A549 (cell line): ENCODE results near the gene PLXND1. TPM values are rescaled to one million over a fixed set of nuclear protein-coding genes. Genes with fewer than 3 reads are reported as not detected.
A peak's percentile ranks its signal among the peaks of the same experiment; 100 is the strongest.

Source experiments
- ATAC-seq, 2 experiments: fragments of 200-7000 bp in 1 of 2; fragments of >200 bp in 1 of 2; cut with Nextera tagmentation in 1 of 2; cut with Tn5 transposase in 1 of 2; 3 replicates each; pipeline versions ENCODE4 v1.8.0 to v1.9.1; 2018 to 2020; ENCODE audit warnings: mild to moderate bottlenecking in 1 of 2, moderate library complexity in 1 of 2
- CTCF ChIA-PET: fragments of 300-600 bp; sonication (Branson Sonifier 250); formaldehyde crosslinking; extraction: SDS; loops from one replicate; lab custom pipeline; 2021; ENCODE audit warnings: antibody characterized with exemption, inconsistent platforms; lab: Yijun Ruan, JAX
- POLR2A ChIA-PET: fragments of 350-600 bp; formaldehyde crosslinking; extraction: SDS; loops from one replicate; lab custom pipeline; 2021; ENCODE audit warnings: antibody characterized with exemption, inconsistent platforms; lab: Yijun Ruan, JAX
- DNase-seq, 2 experiments: peaks; one replicate each; pipeline versions ENCODE4 v3.0.0 to v3.0.0-alpha.2; 2011 to 2016; ENCODE audit warnings: low read depth in 1 of 2, low spot score in 1 of 2
- FAIRE-seq: peaks from 2 replicates; lab custom pipeline; 2011; peaks lifted over from hg19 to GRCh38; lab: Jason Lieb, UNC
- H3K27ac ChIP-seq, 2 experiments: fragments of >200 bp; sonication (Bioruptor Twin); formaldehyde crosslinking; 3 replicates each; pipeline ENCODE4 v1.5.1; 2016 to 2017
- H3K4me1 ChIP-seq: fragments of >200 bp; sonication (Bioruptor Twin); formaldehyde crosslinking; 3 replicates; pipeline ENCODE4 v1.6.1; 2016
- H3K4me2 ChIP-seq: fragments of >200 bp; sonication (Bioruptor Twin); formaldehyde crosslinking; 3 replicates; pipeline ENCODE4 v1.6.1; 2016
- H3K4me3 ChIP-seq: fragments of >200 bp; sonication (Bioruptor Twin); formaldehyde crosslinking; 3 replicates; pipeline ENCODE4 v1.5.1; 2016
- H3K9me3 ChIP-seq: fragments of >200 bp; sonication (Bioruptor Twin); formaldehyde crosslinking; 3 replicates; pipeline ENCODE4 v1.6.1; 2016
- BCL3 ChIP-seq: fragments of >200 bp; sonication (Bioruptor Twin); formaldehyde crosslinking; IDR thresholded peaks from 3 replicates; pipeline ENCODE4 v1.6.1; 2016
- CTCF ChIP-seq: fragments of >200 bp; sonication (Bioruptor Twin); formaldehyde crosslinking; IDR thresholded peaks from 3 replicates; pipeline ENCODE4 v1.5.1; 2016
- E2F6 ChIP-seq: IDR thresholded peaks from 2 replicates; pipeline ENCODE4 v1.6.1; 2012; ENCODE audit warnings: low read depth, borderline replicate concordance
- FOSL2 ChIP-seq, 2 experiments: fragments of 450-650 bp in 1 of 2; fragments of >200 bp in 1 of 2; sonication (Bioruptor Twin) in 1 of 2; formaldehyde crosslinking; IDR thresholded peaks; 2 replicates each; pipeline versions ENCODE4 v1.5.0 to v1.6.1; 2016 to 2020; ENCODE audit warnings: mild to moderate bottlenecking in 1 of 2, moderate library complexity in 1 of 2
- FOXS1 ChIP-seq: fragments of 250-450 bp; sonication (Bioruptor Pico); IDR thresholded peaks from 2 replicates; pipeline ENCODE4 v1.5.0; 2020; ENCODE audit warnings: mild to moderate bottlenecking, moderate library complexity
- HDAC2 ChIP-seq: fragments of 200-600 bp; sonication (generic); IDR thresholded peaks from 2 replicates; pipeline ENCODE4 v1.6.1; 2016
- HEYL ChIP-seq: fragments of 250-450 bp; sonication (Bioruptor Pico); IDR thresholded peaks from 2 replicates; pipeline ENCODE4 v1.8.0; 2021; ENCODE audit warnings: mild to moderate bottlenecking, moderate library complexity
- HOXB13 ChIP-seq: fragments of 250-450 bp; sonication (Bioruptor Pico); IDR thresholded peaks from 2 replicates; pipeline ENCODE4 v1.5.0; 2020; ENCODE audit warnings: low read depth, mild to moderate bottlenecking, moderate library complexity
- HOXB5 ChIP-seq: fragments of 250-450 bp; sonication (Bioruptor Pico); IDR thresholded peaks from 2 replicates; pipeline ENCODE4 v1.5.0; 2020; ENCODE audit warnings: mild to moderate bottlenecking, moderate library complexity
- KDM1A ChIP-seq: fragments of 200-600 bp; sonication (generic); IDR thresholded peaks from 2 replicates; pipeline ENCODE4 v1.6.1; 2016; ENCODE audit warnings: low read depth, mild to moderate bottlenecking
- MAX ChIP-seq: IDR thresholded peaks from 2 replicates; pipeline ENCODE4 v1.6.1; 2012
- NPAS2 ChIP-seq: fragments of 250-450 bp; sonication (Bioruptor Pico); IDR thresholded peaks from 2 replicates; pipeline ENCODE4 v1.8.0; 2022; ENCODE audit warnings: mild to moderate bottlenecking, moderate library complexity, borderline replicate concordance
- NR3C1 ChIP-seq: fragments of >200 bp; sonication (Bioruptor Twin); formaldehyde crosslinking; IDR thresholded peaks from 3 replicates; pipeline ENCODE4 v1.6.1; 2017
- RAD21 ChIP-seq, 2 experiments: fragments of >200 bp in 1 of 2; sonication (Bioruptor Twin) in 1 of 2; formaldehyde crosslinking in 1 of 2; IDR thresholded peaks in 1 of 2; conservative IDR thresholded peaks in 1 of 2; 2 replicates in 1 of 2; 3 replicates in 1 of 2; pipeline ENCODE4 v1.6.1; 2012 to 2018; ENCODE audit warnings: inconsistent platforms in 1 of 2
- RARB ChIP-seq: fragments of 250-450 bp; sonication (Bioruptor Pico); IDR thresholded peaks from 2 replicates; pipeline ENCODE4 v1.8.0; 2021; ENCODE audit warnings: mild to moderate bottlenecking, moderate library complexity
- RFX5 ChIP-seq: fragments of 450-650 bp; IDR thresholded peaks from 2 replicates; pipeline ENCODE4 v1.7.1; 2014; ENCODE audit warnings: antibody characterized with exemption, mild to moderate bottlenecking, moderate library complexity
- RNF2 ChIP-seq: fragments of 200-600 bp; sonication (generic); IDR thresholded peaks from 2 replicates; pipeline ENCODE4 v1.6.1; 2016; ENCODE audit warnings: low read depth, mild to moderate bottlenecking, antibody characterized with exemption, moderate library complexity, borderline replicate concordance
- SREBF2 ChIP-seq: fragments of 450-650 bp; IDR thresholded peaks from 2 replicates; pipeline ENCODE4 v1.6.1; 2014; ENCODE audit warnings: mild to moderate bottlenecking, moderate library complexity
- TFCP2L1 ChIP-seq: fragments of 250-450 bp; sonication (Bioruptor Pico); IDR thresholded peaks from 2 replicates; pipeline ENCODE4 v1.5.0; 2021; ENCODE audit warnings: mild to moderate bottlenecking
- TP53 ChIP-seq: fragments of 250-450 bp; sonication (Bioruptor Pico); IDR thresholded peaks from 2 replicates; pipeline ENCODE4 v1.5.0; 2021; ENCODE audit warnings: mild to moderate bottlenecking, moderate library complexity
- ZNF302 ChIP-seq: fragments of 250-450 bp; sonication (Bioruptor Pico); IDR thresholded peaks from 2 replicates; pipeline ENCODE4 v1.9.0; 2021; ENCODE audit warnings: inconsistent platforms, mild to moderate bottlenecking, moderate library complexity
- WGBS: methylation state at CpG from one replicate; pipeline ENCODE4 v1.1.6; 2017; ENCODE audit errors: missing lambda C conversion rate; 5-methylcytosine and 5-hydroxymethylcytosine counted together
- polyA plus RNA-seq, 4 experiments: library from polyadenylated mRNA; depleted of rRNA in 3 of 4; stranded (reverse); fragments of >200 nt; fragmentation: RNase III in 1 of 4; extraction: RNeasy Plus Mini Kit Qiagen cat#74134 plus additional on column Dnase treatment in 1 of 4; gene quantifications; 2 replicates in 3 of 4; 3 replicates in 1 of 4; pipeline ENCODE4 v1.2.3, GENCODE V29; 2011 to 2017
- TF ChIP-seq, protein P1 (sequence below): IDR thresholded peaks from 2 replicates; pipeline ENCODE4 v1.6.1; 2012
- TF ChIP-seq, protein P2 (sequence below): fragments of 450-650 bp; IDR thresholded peaks from 2 replicates; pipeline ENCODE4 v1.6.1; 2014; ENCODE audit warnings: antibody characterized with exemption

Gene PLXND1
- polyA plus RNA-seq, 2 of the 4 experiments (the other 2 are of a cell fraction), result 26.8 to 72.6 TPM

DNA sequence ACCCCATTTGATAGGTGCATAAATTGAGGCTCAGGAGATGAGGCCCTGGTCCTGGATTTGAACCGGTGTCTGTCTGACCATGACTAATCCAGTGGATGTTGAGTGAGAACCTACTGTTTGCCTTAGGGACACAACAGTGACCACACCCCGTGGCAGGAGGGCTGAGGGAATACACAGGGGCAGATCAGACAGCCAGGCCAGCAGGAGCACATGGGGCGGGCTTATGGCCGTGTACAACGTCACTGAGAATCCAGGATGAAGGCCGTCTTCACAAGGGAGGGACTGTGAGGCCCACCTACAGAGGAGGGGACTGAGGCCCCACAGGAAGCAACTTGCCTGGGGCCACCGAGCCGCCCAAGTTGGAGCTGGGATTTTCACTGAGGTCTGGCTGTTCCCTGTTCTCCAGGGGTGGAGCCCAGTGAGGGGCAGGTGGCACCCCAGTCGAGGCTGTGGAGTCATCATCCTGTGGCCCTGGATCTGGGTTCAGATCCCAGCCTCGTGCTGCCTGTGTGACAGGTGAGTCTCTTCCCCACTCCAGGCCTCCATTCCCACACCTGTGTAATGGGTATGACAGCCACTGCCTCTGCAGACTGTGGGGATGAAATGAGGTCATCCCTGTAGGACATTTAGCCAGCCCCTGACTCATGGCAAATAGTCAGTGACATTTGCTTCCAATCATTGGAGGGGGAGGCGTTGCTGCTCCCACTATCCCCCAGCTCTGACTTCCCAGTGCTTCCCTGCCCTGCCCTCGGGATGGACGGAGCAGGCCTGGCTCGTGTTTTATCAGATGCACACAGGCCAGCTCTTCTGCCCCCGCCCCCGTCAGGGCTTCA is 6.3 kb upstream of the PLXND1 start:
- FAIRE-seq (no peak), ATAC-seq (peak; percentile 54 to 66), DNase-seq (peak; percentile 78 to 91)
- Histone ChIP-seq H3K27ac (peak overlapping the region; percentile 86 to 90), H3K9me3 (no peaks in the 10 kb centered on the region), H3K4me3 (no peak overlapping the region), H3K4me2 (peak overlapping the region; percentile 62), H3K4me1 (peaks cover 77% of the 10 kb centered on the region)
- TF ChIP-seq FOSL2 (IDR thresholded peaks at IDR 0.05) (no peak), FOSL2 (CRISPR knock-in tag; IDR thresholded peaks at IDR 0.05) (peak; percentile 80), RFX5 (no peak), CTCF (no peak), RNF2 (no peak), NPAS2 (0 out of 2 replicates have a peak, but pooled peaks have one; percentile 9), HOXB13 (CRISPR knock-in tag) (0 out of 2 replicates have a peak, but pooled peaks have one; percentile 33), TP53 (CRISPR knock-in tag) (no peak), MAX (peak; percentile 72), HDAC2 (no peak), TFCP2L1 (no peak), FOXS1 (CRISPR knock-in tag) (0 out of 2 replicates have a peak, but pooled peaks have one; percentile 13), ZNF302 (CRISPR knock-in tag) (no peak), HEYL (no peak), E2F6 (no peak), BCL3 (no peak), RARB (no peak), KDM1A (peak; percentile 76; the same call in 1 of the 2 replicates)
- TF ChIP-seq, protein P1, sequence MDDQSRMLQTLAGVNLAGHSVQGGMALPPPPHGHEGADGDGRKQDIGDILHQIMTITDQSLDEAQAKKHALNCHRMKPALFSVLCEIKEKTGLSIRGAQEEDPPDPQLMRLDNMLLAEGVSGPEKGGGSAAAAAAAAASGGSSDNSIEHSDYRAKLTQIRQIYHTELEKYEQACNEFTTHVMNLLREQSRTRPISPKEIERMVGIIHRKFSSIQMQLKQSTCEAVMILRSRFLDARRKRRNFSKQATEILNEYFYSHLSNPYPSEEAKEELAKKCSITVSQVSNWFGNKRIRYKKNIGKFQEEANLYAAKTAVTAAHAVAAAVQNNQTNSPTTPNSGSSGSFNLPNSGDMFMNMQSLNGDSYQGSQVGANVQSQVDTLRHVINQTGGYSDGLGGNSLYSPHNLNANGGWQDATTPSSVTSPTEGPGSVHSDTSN, result no peak
- ChIA-PET POLR2A (no interaction called here), CTCF (interaction anchor here (0.6 to 1.4 kb wide), 3 partner anchors 9 to 230 kb away, joined by 3 to 4 read pairs (median 3); no protein-coding TSS in a partner anchor)
- WGBS, result 10% methylated on average over 13 of the region's 16 CpGs

- H3K4me2 ChIP-seq, result peak overlapping the region; percentile 62
- peaks cover 81% of the 10 kb centered on the region for H3K4me1 ChIP-seq
- DNase-seq (peak in 1 of 2 experiments; percentile 75), ATAC-seq (peak; percentile 37 to 64), FAIRE-seq (no peak)
- peak overlapping the region; percentile 86 to 90 for H3K27ac ChIP-seq
- H3K9me3 ChIP-seq, result no peaks in the 10 kb centered on the region
- CTCF ChIA-PET, result interaction anchor here (1.3 to 1.4 kb wide), 2 partner anchors 18 to 229 kb away, joined by 3 to 4 read pairs; no protein-coding TSS in a partner anchor
- POLR2A ChIA-PET, result interaction anchor here (0.6 kb wide), 1 partner anchor 14 kb away, joined by 6 read pairs; no protein-coding TSS in a partner anchor
- 11% methylated on average over 4 of the region's 25 CpGs for WGBS
- no peak overlapping the region for H3K4me3 ChIP-seq
- TF ChIP-seq, protein P1, result no peak
- no peak for TF ChIP-seq TP53 (CRISPR knock-in tag)
- no peak for TF ChIP-seq NR3C1
- peak; percentile 35; the same call in 1 of the 2 replicates for TF ChIP-seq MAX
- no peak for TF ChIP-seq FOXS1 (CRISPR knock-in tag)
- TF ChIP-seq HOXB5 (CRISPR knock-in tag), result 0 out of 2 replicates have a peak, but pooled peaks have one; percentile 43
- TF ChIP-seq SREBF2, result no peak
- peak in 1 of 2 experiments; percentile 20; a peak in 2 of 5 replicates for TF ChIP-seq RAD21 (conservative IDR thresholded peaks at IDR 0.05 in 1 of 2, IDR thresholded peaks at IDR 0.05 in 1 of 2)
- TF ChIP-seq ZNF302 (CRISPR knock-in tag), result no peak
- TF ChIP-seq KDM1A, result no peak
- TF ChIP-seq FOSL2 (IDR thresholded peaks at IDR 0.05), result no peak
- peak; percentile 68 for TF ChIP-seq FOSL2 (CRISPR knock-in tag; IDR thresholded peaks at IDR 0.05)
- no peak for TF ChIP-seq HOXB13 (CRISPR knock-in tag)
- TF ChIP-seq, protein P2, sequence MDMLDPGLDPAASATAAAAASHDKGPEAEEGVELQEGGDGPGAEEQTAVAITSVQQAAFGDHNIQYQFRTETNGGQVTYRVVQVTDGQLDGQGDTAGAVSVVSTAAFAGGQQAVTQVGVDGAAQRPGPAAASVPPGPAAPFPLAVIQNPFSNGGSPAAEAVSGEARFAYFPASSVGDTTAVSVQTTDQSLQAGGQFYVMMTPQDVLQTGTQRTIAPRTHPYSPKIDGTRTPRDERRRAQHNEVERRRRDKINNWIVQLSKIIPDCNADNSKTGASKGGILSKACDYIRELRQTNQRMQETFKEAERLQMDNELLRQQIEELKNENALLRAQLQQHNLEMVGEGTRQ, result no peak
These were observed 5.5 kb upstream of the PLXND1 start for GRCh38 chr3:129611812-129612533.
